RWPE2 (cell line): Measurements from ENCODE around the gene RELN.

Source experiments
- ATAC-seq: fragments of 200-7000 bp; cut with Tn5 transposase; 3 replicates; pipeline ENCODE4 v1.9.1; 2021; ENCODE audit warnings: low read depth
- DNase-seq: peaks from one replicate; pipeline ENCODE4 v3.0.0-alpha.2; 2020; ENCODE audit warnings: low spot score
- H3K27ac ChIP-seq: fragments of 450-650 bp; 2 replicates; pipeline ENCODE4 v1.5.1; 2017; ENCODE audit warnings: mild to moderate bottlenecking; ENCODE audit not compliant: poor library complexity, severe bottlenecking
- H3K27me3 ChIP-seq: fragments of 250-450 bp; sonication (Bioruptor Pico); 2 replicates; pipeline ENCODE4 v1.5.1; 2021; ENCODE audit warnings: mild to moderate bottlenecking, moderate library complexity; ENCODE audit not compliant: insufficient read depth, poor library complexity, severe bottlenecking
- H3K36me3 ChIP-seq: fragments of 250-450 bp; sonication (Bioruptor Pico); 2 replicates; pipeline ENCODE4 v1.5.1; 2020; ENCODE audit warnings: low read depth, mild to moderate bottlenecking, moderate library complexity
- H3K4me1 ChIP-seq: fragments of 250-450 bp; sonication (Bioruptor Pico); 2 replicates; pipeline ENCODE4 v1.5.1; 2021; ENCODE audit warnings: mild to moderate bottlenecking, moderate library complexity; ENCODE audit not compliant: insufficient read depth, poor library complexity, severe bottlenecking
- H3K4me3 ChIP-seq: fragments of 250-450 bp; sonication (Bioruptor Pico); 2 replicates; pipeline ENCODE4 v1.5.1; 2021; ENCODE audit warnings: mild to moderate bottlenecking, moderate library complexity; ENCODE audit not compliant: severe bottlenecking
- H3K9me3 ChIP-seq: fragments of 250-450 bp; sonication (Bioruptor Pico); 2 replicates; pipeline ENCODE4 v1.5.1; 2021; ENCODE audit warnings: mild to moderate bottlenecking, moderate library complexity; ENCODE audit not compliant: severe bottlenecking
- TF ChIP-seq, protein P1 (sequence below): fragments of 450-650 bp; IDR thresholded peaks from one replicate; pipeline ENCODE4 v1.5.1; 2017; ENCODE audit warnings: mild to moderate bottlenecking, moderate library complexity; ENCODE audit not compliant: poor library complexity, severe bottlenecking

The RELN gene

DNA sequence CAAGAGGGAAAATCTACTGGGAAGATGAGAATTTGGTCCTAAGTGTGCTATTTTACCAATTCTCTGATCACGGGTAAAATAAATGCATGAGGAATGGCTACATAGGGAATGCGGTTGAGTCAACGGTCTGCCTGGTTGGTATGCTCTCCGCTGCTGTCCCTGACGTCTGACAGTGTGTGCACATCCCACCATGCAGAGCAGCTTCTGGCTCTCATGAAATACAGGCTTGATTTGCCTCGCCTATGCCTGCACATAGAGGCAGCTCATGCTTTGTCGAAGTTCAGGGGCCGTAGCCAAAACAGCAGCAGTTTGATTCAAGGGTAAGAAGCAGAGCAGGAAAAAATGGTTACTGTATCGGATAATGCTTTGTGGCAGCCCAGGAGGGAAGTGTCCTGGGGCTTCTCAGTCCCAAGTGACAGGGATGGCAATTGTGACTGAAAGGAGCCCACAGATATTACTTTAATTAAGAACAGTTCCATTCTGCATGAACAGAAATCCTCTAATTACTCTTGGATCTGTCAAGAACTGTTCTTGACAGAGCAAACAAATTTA, 275.0 kb downstream of the RELN start:
- DNase-seq = no peak
- peaks cover 25% of the 10 kb centered on the region for H3K4me1 ChIP-seq
- H3K9me3 ChIP-seq = no peaks in the 10 kb centered on the region
- TF ChIP-seq, protein P1, sequence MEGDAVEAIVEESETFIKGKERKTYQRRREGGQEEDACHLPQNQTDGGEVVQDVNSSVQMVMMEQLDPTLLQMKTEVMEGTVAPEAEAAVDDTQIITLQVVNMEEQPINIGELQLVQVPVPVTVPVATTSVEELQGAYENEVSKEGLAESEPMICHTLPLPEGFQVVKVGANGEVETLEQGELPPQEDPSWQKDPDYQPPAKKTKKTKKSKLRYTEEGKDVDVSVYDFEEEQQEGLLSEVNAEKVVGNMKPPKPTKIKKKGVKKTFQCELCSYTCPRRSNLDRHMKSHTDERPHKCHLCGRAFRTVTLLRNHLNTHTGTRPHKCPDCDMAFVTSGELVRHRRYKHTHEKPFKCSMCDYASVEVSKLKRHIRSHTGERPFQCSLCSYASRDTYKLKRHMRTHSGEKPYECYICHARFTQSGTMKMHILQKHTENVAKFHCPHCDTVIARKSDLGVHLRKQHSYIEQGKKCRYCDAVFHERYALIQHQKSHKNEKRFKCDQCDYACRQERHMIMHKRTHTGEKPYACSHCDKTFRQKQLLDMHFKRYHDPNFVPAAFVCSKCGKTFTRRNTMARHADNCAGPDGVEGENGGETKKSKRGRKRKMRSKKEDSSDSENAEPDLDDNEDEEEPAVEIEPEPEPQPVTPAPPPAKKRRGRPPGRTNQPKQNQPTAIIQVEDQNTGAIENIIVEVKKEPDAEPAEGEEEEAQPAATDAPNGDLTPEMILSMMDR = no peak
- no peaks in the 10 kb centered on the region for H3K36me3 ChIP-seq
- no peak overlapping the region for H3K4me3 ChIP-seq
- no peak for ATAC-seq
- no peak overlapping the region for H3K27ac ChIP-seq
- H3K27me3 ChIP-seq = no peaks in the 10 kb centered on the region

DNA sequence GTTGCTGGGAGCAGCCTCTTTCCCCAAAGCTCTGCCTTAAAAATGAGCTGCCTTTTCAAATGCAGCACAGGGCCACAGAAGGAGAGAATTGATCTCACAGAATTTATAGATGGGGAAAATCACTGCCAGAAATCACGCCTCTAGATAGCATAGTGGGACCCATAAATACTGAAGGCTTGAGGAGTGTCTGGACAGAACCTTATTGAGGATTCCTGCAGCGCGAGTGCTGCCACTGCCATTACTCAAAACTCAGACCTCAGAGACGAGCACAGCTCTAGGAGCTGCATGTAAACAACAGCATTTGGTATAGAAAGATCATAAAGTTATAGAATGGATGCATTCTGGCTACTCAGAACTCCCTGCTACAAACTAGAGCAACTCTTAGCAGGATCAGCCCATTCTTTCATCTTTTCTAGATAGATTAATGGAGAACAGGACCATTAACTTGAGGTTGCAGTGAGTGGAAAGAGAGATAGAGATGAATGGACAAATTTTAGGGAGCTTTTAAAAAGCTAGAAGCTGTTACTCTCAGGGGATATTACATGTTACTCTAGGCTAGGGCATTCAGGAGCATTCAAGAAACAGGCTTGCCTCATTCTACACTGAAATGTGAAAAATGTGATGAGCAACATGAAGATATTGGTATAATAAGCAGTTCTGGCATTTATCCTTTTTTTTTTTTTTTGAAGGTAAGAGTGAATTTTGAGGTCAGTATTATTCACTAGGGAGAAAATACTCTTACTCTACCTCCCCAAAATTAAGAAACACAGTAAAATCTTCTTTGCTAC, 276.3 kb downstream of the RELN start:
- Histone ChIP-seq H3K4me1 (peaks cover 13% of the 10 kb centered on the region), H3K4me3 (no peak overlapping the region), H3K9me3 (no peaks in the 10 kb centered on the region), H3K36me3 (no peaks in the 10 kb centered on the region), H3K27me3 (no peaks in the 10 kb centered on the region), H3K27ac (no peak overlapping the region)
- DNase-seq = no peak
- no peak for ATAC-seq
- TF ChIP-seq, protein P1 = no peak

DNA sequence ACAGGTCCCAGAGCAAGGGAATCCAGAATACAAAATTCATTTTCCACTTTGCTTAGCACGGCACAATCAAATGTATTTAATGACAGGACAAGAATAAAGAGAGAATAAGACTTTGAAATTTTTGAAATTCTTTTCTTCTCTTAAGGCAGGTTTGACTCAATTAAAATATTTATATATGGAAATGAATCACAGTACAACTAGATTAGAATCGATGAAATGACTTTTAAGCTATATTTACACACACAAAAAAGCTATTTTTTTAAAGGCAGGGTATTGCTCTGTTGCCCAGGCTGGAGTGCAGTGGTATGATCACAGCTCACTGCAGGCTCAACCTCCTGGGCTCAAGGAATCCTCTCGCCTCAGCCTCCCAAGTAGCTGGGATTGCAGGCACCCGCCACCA, 278.0 kb downstream of the RELN start:
- no peaks in the 10 kb centered on the region for H3K27me3 ChIP-seq
- TF ChIP-seq, protein P1 = no peak
- H3K36me3 ChIP-seq = no peaks in the 10 kb centered on the region
- no peak for DNase-seq
- ATAC-seq = no peak
- no peak overlapping the region for H3K27ac ChIP-seq
- H3K4me1 ChIP-seq = peaks cover 3% of the 10 kb centered on the region
- H3K4me3 ChIP-seq = no peak overlapping the region
- H3K9me3 ChIP-seq = no peaks in the 10 kb centered on the region

DNA sequence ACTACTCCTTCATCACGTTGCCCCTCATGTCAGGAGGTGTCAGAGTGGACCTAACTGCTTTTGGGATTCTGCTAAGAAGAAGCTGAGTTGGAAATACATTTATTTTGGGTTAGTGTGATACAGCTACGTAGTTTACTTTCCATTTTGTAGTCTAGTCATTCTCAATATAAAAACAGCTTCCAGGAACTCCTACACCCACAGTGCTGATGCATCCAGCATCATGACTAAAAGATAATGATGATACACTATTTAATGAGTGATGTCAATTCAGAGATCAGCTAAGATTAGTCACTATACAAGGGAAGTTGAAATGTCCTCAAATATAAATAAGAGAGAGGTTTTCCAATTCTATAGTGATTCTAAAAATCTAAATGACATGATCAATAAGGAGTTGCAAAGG, 279.2 kb downstream of the RELN start:
- Histone ChIP-seq H3K9me3 (no peaks in the 10 kb centered on the region), H3K4me3 (no peak overlapping the region), H3K27me3 (no peaks in the 10 kb centered on the region), H3K27ac (no peak overlapping the region), H3K4me1 (peaks cover 3% of the 10 kb centered on the region), H3K36me3 (no peaks in the 10 kb centered on the region)
- DNase-seq (no peak), ATAC-seq (peak; percentile 66; the same call in 2 of the 3 replicates)
- TF ChIP-seq, protein P1 = no peak

DNA sequence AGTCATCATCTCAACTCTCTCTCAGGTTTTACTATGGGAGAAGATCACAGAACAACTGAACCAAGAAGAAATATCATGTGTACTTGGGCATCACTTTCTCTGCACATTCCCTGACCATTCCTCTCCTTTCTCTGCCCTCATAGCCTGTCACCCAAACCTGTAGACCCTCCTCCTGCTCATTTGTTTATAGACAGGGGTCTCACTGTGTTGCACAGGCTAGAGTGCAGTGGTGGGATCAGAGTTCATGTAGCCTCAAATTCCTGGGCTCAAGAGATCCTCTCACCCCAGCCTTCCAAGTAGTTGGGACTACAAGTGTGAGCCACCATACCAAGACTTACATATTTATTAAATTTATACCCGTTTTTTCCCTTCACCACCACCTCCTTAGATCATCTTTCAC, 282.7 kb downstream of the RELN start:
- TF ChIP-seq, protein P1 = no peak
- Histone ChIP-seq H3K36me3 (no peaks in the 10 kb centered on the region), H3K9me3 (no peaks in the 10 kb centered on the region), H3K27me3 (no peaks in the 10 kb centered on the region), H3K27ac (no peak overlapping the region), H3K4me1 (peaks cover 3% of the 10 kb centered on the region), H3K4me3 (no peak overlapping the region)
- ATAC-seq (no peak), DNase-seq (no peak)
